Fibroblast of the aortic adventitia (primary cell): ENCODE measurements around the gene PGBD2. TPM values are rescaled to one million over a fixed set of nuclear protein-coding genes. Genes with fewer than 3 reads are reported as not detected.

Experiments used
- DNase-seq: peaks from one replicate; pipeline ENCODE4 v3.0.0-alpha.2; 2010; ENCODE audit warnings: low read depth
- H3K4me3 ChIP-seq: 2 replicates; pipeline ENCODE4 v1.5.1; 2011; ENCODE audit warnings: low read depth, mild to moderate bottlenecking, control low read depth, low read length, moderate library complexity
- total RNA-seq: library from RNA; depleted of rRNA; stranded (reverse); fragments of >200 nt; gene quantifications from 2 replicates; pipeline ENCODE4 v1.2.3, GENCODE V29; 2012; ENCODE audit warnings: low replicate concordance
- TF ChIP-seq, protein P1 (sequence below): IDR thresholded peaks from 2 replicates; pipeline ENCODE4 v1.5.1; 2011; ENCODE audit warnings: mild to moderate bottlenecking, low read length, control low read depth, inconsistent platforms; ENCODE audit not compliant: insufficient read depth

Gene PGBD2
- total RNA-seq, 1 donor = 3.1 TPM

DNA sequence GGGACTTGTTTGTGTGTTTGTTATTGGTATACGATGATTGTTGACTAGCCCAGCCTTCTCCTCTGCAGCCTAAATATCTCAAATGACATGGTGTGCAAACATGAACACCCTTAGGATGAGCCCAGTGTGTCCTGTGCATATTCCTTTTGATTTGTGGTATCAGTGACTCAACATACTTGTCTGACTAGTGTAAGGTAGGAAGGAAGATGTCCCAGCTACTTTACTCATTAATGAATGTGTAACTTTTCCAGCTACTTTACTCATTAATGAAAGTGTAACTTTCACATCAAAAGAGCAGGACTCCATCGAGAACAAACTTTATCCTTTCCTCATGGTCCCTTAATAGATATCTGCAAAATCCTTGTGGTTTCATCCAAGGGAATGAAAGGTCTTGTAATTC is 44.4 kb upstream of the PGBD2 start:
- TF ChIP-seq, protein P1, sequence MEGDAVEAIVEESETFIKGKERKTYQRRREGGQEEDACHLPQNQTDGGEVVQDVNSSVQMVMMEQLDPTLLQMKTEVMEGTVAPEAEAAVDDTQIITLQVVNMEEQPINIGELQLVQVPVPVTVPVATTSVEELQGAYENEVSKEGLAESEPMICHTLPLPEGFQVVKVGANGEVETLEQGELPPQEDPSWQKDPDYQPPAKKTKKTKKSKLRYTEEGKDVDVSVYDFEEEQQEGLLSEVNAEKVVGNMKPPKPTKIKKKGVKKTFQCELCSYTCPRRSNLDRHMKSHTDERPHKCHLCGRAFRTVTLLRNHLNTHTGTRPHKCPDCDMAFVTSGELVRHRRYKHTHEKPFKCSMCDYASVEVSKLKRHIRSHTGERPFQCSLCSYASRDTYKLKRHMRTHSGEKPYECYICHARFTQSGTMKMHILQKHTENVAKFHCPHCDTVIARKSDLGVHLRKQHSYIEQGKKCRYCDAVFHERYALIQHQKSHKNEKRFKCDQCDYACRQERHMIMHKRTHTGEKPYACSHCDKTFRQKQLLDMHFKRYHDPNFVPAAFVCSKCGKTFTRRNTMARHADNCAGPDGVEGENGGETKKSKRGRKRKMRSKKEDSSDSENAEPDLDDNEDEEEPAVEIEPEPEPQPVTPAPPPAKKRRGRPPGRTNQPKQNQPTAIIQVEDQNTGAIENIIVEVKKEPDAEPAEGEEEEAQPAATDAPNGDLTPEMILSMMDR = no peak

DNA sequence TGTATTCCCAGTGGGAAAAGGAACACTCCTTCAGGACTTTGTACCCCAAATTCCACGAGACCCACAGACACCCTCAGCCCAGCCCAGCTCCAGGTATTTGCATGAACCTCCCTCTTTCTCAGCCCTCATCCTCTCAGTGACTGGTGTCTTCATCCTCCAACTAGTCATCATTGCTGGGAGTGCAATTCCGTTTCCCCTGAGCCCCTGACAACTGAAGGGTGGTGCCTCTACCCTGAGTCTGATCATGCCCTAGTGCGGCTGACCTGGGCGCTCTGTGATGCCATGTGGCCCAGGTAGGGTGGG is 43.4 kb upstream of the PGBD2 start:
- H3K4me3 ChIP-seq = peak overlapping the region; percentile 69
- TF ChIP-seq, protein P1 = no peak
- no peak for DNase-seq

More for the DNA sequence above, 44.4 kb upstream of the PGBD2 start:
- H3K4me3 ChIP-seq = no peak overlapping the region
- DNase-seq = no peak

DNA sequence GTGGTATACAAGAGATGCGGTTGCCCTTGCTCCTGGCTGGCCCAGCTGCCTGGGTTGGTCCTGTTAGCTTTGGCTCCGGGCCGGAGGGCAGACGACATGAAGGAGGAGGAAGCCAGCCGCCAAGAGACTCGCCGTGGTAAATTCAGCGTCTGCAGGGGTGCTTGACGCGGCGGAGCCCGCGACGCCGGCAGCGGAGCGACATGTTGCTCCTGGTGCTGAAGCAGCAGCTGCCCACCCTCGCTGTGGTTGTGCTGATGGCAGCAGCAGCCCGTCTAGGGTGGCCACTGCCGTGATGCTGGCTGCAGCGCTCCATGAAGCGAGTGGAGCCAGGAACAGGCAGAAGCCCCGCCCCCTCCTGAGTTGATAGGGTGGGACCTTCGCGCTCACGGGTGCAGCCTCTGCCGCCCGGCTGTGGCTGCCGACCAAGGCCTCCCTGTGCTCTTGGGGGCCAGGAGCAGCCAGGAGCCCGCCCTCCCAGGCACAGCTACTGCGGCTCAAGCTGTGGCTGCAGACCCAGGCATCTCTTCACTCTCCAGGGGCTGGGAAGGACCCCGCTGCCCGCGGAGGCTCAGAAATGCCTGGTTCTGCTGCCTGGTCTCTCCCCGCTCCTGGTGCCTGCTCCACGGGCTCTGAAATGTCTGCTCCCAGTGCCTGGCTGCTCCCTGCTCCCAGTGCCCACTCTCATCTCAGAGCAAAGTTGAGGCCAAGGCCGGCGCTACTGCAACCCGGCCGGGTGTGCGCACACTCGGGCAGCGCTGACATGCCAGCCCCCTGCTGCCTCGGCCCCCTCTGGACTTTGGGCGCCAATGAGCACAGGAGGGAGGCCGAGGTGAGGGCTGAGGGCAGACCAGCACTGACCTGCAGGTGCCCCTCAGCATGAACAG is 42.8 kb upstream of the PGBD2 start:
- DNase-seq = peak; percentile 59
- peak overlapping the region; percentile 69 for H3K4me3 ChIP-seq
- TF ChIP-seq, protein P1 = no peak

DNA sequence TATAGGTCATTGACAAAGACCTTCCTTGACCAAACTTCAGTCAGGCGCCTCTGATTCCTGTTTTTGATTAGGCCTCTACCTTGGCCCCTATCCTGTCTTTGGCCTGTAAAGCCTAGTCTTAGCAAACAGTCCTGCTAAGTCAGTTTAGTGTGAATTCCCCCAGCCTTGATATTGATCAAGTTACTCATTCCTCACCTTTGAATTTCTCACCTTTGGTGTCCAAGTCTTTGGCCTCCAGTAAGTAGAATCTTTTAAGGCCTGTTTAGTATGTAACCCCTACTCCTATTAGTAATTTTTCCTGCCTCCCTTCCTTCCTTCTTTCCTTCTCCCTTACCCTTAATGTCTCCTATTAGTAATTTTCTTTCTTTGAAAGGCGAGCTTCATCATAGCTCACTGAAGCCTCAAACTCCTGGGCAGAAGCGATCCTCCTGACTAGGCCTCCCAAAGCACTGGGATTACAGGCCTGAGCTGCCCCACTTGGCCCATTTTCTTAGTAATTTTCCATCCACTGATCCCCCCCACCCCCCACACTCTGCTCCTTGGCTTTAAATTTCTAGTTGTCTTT is 34.1 kb upstream of the PGBD2 start:
- TF ChIP-seq, protein P1 = no peak
- DNase-seq = no peak
- H3K4me3 ChIP-seq = peak overlapping the region; percentile 17

DNA sequence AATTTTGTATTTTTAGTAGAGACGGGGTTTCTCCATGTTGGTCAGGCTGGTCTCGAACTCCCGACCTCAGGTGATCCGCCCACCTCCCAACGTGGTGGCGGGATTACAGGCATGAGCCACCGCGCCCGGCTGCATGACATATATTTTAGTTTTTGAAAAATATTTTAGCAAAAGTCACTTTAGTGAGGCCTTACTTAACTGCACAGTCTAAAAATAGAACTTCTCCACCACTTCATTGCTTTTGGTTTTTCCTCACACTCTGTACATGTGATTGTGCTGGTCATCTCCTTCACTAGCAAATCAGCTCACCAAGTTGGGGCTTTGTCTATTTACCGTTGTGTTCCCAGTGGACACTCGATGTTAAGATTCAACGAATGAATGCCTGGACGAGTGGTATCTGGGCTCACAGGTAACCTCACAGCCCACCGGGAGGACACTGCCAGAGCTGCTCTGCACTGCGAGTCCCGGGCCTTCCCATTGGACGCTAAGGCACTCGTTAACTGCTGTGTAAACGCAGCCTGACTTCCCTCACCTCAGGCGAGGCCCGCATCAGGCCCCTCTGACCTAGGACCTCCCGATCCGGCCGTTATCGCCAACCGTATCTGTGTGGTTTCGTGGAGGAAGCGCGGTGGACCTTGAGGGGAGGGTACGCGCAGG is 33.2 kb upstream of the PGBD2 start:
- peak overlapping the region; percentile 86 for H3K4me3 ChIP-seq
- TF ChIP-seq, protein P1 = no peak
- DNase-seq = peak; percentile 67

DNA sequence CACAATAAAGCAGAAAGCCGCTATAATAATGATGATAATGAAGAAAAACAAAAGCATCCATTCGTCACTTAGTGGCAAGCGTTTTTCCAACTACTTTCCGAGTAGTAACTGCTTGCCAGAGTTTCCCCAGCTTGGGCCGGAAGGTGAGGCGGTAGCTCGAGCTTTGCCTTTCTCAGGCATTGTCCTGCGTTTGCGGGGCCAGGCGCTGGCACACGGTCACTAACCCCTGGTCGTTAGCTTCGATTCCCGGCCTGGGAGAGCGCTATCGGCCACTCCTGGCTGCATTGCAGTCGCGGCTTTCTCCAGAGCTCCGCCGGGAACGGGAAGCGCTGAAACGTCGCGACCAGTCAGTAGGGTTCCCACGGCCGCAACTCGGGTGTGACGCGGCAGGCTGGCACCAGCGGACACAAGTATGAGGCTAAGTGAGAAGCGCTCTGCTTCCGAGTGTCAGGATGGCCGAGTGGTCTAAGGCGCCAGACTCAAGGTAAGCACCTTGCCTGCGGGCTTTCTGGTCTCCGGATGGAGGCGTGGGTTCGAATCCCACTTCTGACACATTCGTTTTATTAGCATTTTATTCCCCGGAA is 32.5 kb upstream of the PGBD2 start:
- TF ChIP-seq, protein P1 = no peak
- peak; percentile 98 for DNase-seq
- H3K4me3 ChIP-seq = peak overlapping the region; percentile 86
